Transverse colon (tissue), 3 donors: Measurements from ENCODE around the gene OR51I1.

Source experiments
- EP300 ChIP-seq: sonication (generic); formaldehyde crosslinking; IDR thresholded peaks from one replicate; pipeline ENCODE4 v1.6.1; 2017; ENCODE audit warnings: antibody characterized with exemption, low read depth
- TF ChIP-seq, protein P1 (sequence below), 5 experiments: fragments of 200-600 bp in 3 of 5; fragments of 450-650 bp in 2 of 5; sonication (generic) in 3 of 5; IDR thresholded peaks; 1 replicate in 2 of 5; 2 replicates in 3 of 5; pipeline ENCODE4 v1.5.1; 2016 to 2017; ENCODE audit warnings: antibody characterized with exemption in 5 of 5, inconsistent platforms in 3 of 5, mild to moderate bottlenecking in 2 of 5, moderate library complexity in 1 of 5

DNA sequence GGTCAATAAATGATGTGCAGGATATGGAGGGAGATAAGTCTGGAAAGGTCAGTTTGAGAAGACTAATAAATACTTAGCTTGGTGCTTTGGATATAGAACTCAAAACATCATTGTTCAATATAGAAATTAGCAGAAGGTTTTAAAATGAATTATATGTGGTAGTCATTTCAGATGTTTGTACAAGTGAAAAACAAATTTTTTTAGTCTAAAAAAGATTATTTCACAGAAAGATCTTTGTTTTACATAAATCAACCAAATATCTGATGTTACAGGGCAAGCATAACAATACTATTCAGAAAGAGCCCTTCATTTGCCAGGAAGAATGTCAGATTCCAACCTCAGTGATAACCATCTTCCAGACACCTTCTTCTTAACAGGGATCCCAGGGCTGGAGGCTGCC lies 47.1 kb upstream of the OR51I1 start, which contains the start of gene OR52D1:
- TF ChIP-seq EP300, result no peak
- TF ChIP-seq, protein P1, sequence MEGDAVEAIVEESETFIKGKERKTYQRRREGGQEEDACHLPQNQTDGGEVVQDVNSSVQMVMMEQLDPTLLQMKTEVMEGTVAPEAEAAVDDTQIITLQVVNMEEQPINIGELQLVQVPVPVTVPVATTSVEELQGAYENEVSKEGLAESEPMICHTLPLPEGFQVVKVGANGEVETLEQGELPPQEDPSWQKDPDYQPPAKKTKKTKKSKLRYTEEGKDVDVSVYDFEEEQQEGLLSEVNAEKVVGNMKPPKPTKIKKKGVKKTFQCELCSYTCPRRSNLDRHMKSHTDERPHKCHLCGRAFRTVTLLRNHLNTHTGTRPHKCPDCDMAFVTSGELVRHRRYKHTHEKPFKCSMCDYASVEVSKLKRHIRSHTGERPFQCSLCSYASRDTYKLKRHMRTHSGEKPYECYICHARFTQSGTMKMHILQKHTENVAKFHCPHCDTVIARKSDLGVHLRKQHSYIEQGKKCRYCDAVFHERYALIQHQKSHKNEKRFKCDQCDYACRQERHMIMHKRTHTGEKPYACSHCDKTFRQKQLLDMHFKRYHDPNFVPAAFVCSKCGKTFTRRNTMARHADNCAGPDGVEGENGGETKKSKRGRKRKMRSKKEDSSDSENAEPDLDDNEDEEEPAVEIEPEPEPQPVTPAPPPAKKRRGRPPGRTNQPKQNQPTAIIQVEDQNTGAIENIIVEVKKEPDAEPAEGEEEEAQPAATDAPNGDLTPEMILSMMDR (IDR thresholded peaks at IDR 0.05), result no peak
